Measurements from ENCODE around the gene OXLD1.

GRCh38 chr17:81666342-81667191, at the start of gene OXLD1, which contains the start of gene CCDC137:
- peak; percentile 97 for TF ChIP-seq POLR2A (IDR thresholded peaks at IDR 0.05; ENCODE audit: low read length)
- TF ChIP-seq GATA1 (IDR thresholded peaks at IDR 0.05; ENCODE audit: low read depth, low read length) = no peak
